Measurements from ENCODE around the gene ATRIP. TPM values are rescaled to one million over a fixed set of nuclear protein-coding genes. Genes with fewer than 3 reads are reported as not detected.

Gene ATRIP
- total RNA-seq, 5 donors from 2014 or later (not counting 1 experiment from before 2014, with no cell fraction given): 7.8 to 14.9 (median 12.8) TPM

GRCh38 chr3:48431224-48432029, 15.1 kb upstream of the ATRIP start:
- Mint-ChIP-seq H3K36me3 (peaks cover 4% of the 10 kb centered on the region), H3K27ac (no peak overlapping the region), H3K4me3 (peak overlapping the region; percentile 63 to 83 (median 75)), H3K4me1 (peaks cover 22 to 24% (median 23%) of the 10 kb centered on the region in 3 donors), H3K27me3 (no peaks in the 10 kb centered on the region), H3K9me3 (no peaks in the 10 kb centered on the region)
- Histone ChIP-seq H3K9me3 (no peaks in the 10 kb centered on the region), H3K36me3 (ENCODE audit: control insufficient read depth in 2 of 2, extremely low read depth in 1 of 2, insufficient read depth in 1 of 2, low read length in 1 of 2) (peaks cover 6 to 15% of the 10 kb centered on the region in 2 donors), H3K4me3 (ENCODE audit: control insufficient read depth in 1 of 2, extremely low read depth in 1 of 2, low read length in 1 of 2) (no peak overlapping the region), H3K27me3 (replicated peaks in 1 of 2; ENCODE audit: control insufficient read depth in 2 of 2, extremely low read depth in 1 of 2, insufficient read depth in 2 of 2, low read length in 1 of 2) (peaks cover 0 to 17% of the 10 kb centered on the region in 2 experiments), H3K27ac (ENCODE audit: low read length) (no peak overlapping the region), H3K4me1 (ENCODE audit: control insufficient read depth in 1 of 2, extremely low read depth in 1 of 2, insufficient read depth in 2 of 2, low read length in 2 of 2) (peaks cover 0 to 40% of the 10 kb centered on the region in 2 experiments)
- POLR2A ChIA-PET: no interaction called here
- no peak for DNase-seq
- 94% methylated on average over 7 of the region's 8 CpGs for WGBS (ENCODE audit: insufficient coverage)
- no peak for ATAC-seq (replicated peaks in 1 of 4)
- CTCF ChIA-PET: interaction anchor here (0.6 to 1.4 kb wide), 2 partner anchors 31 to 81 kb away, joined by 4 to 5 read pairs; no protein-coding TSS in a partner anchor

- WGBS (ENCODE audit: insufficient coverage): 89% methylated on average over 15 of the region's 16 CpGs
- Mint-ChIP-seq H3K27me3 (no peaks in the 10 kb centered on the region), H3K4me1 (peaks cover 22 to 26% (median 23%) of the 10 kb centered on the region in 3 donors), H3K4me3 (no peak overlapping the region), H3K36me3 (peaks cover 4% of the 10 kb centered on the region), H3K9me3 (no peaks in the 10 kb centered on the region), H3K27ac (no peak overlapping the region)
- Histone ChIP-seq H3K27ac (ENCODE audit: low read length) (no peak overlapping the region), H3K4me1 (ENCODE audit: control insufficient read depth in 1 of 2, extremely low read depth in 1 of 2, insufficient read depth in 2 of 2, low read length in 2 of 2) (peaks cover 0 to 42% of the 10 kb centered on the region in 2 experiments), H3K27me3 (replicated peaks in 1 of 2; ENCODE audit: control insufficient read depth in 2 of 2, extremely low read depth in 1 of 2, insufficient read depth in 2 of 2, low read length in 1 of 2) (peaks cover 0 to 15% of the 10 kb centered on the region in 2 experiments), H3K9me3 (no peaks in the 10 kb centered on the region), H3K36me3 (ENCODE audit: control insufficient read depth in 2 of 2, extremely low read depth in 1 of 2, insufficient read depth in 1 of 2, low read length in 1 of 2) (peaks cover 6 to 15% of the 10 kb centered on the region in 2 donors), H3K4me3 (ENCODE audit: control insufficient read depth in 1 of 2, extremely low read depth in 1 of 2, low read length in 1 of 2) (no peak overlapping the region)
- DNase-seq (no peak), ATAC-seq (replicated peaks in 1 of 4) (no peak)
- CTCF ChIA-PET: interaction anchor here (0.5 to 1.4 kb wide), 3 partner anchors 31 to 575 kb away, joined by 3 to 4 read pairs (median 4); no protein-coding TSS in a partner anchor
- POLR2A ChIA-PET: interaction anchor here in 1 of 2 donors (0.6 kb wide), 1 partner anchor 295 kb away, joined by 4 read pairs; no protein-coding TSS in a partner anchor
Measured at GRCh38 chr3:48432411-48433371, 13.8 kb upstream of the ATRIP start.

GRCh38 chr3:48433472-48434118, 12.9 kb upstream of the ATRIP start:
- DNase-seq: no peak
- 96% methylated on average over 9 of the region's 12 CpGs for WGBS (ENCODE audit: insufficient coverage)
- Mint-ChIP-seq H3K27me3 (no peaks in the 10 kb centered on the region), H3K9me3 (no peaks in the 10 kb centered on the region), H3K4me3 (no peak overlapping the region), H3K27ac (no peak overlapping the region), H3K4me1 (peaks cover 25 to 27% (median 26%) of the 10 kb centered on the region in 3 donors), H3K36me3 (peaks cover 4% of the 10 kb centered on the region)
- Histone ChIP-seq H3K27me3 (replicated peaks in 1 of 2; ENCODE audit: control insufficient read depth in 2 of 2, extremely low read depth in 1 of 2, insufficient read depth in 2 of 2, low read length in 1 of 2) (peaks cover 0 to 7% of the 10 kb centered on the region in 2 experiments), H3K27ac (ENCODE audit: low read length) (no peak overlapping the region), H3K4me3 (ENCODE audit: control insufficient read depth in 1 of 2, extremely low read depth in 1 of 2, low read length in 1 of 2) (no peak overlapping the region), H3K4me1 (ENCODE audit: control insufficient read depth in 1 of 2, extremely low read depth in 1 of 2, insufficient read depth in 2 of 2, low read length in 2 of 2) (peaks cover 0 to 37% of the 10 kb centered on the region in 2 experiments), H3K36me3 (ENCODE audit: control insufficient read depth in 2 of 2, extremely low read depth in 1 of 2, insufficient read depth in 1 of 2, low read length in 1 of 2) (peaks cover 6 to 15% of the 10 kb centered on the region in 2 donors), H3K9me3 (no peaks in the 10 kb centered on the region)
- no peak for ATAC-seq (replicated peaks in 1 of 4)
- ChIA-PET CTCF (interaction anchor here in 1 of 2 donors (0.7 to 1.7 kb wide), 3 partner anchors 10 to 574 kb away, joined by 3 to 8 read pairs (median 3); no protein-coding TSS in a partner anchor), POLR2A (no interaction called here)

GRCh38 chr3:48434591-48435222, 11.8 kb upstream of the ATRIP start:
- Histone ChIP-seq H3K9me3 (no peaks in the 10 kb centered on the region), H3K36me3 (ENCODE audit: control insufficient read depth in 2 of 2, extremely low read depth in 1 of 2, insufficient read depth in 1 of 2, low read length in 1 of 2) (peaks cover 6 to 15% of the 10 kb centered on the region in 2 donors), H3K27ac (ENCODE audit: low read length) (no peak overlapping the region), H3K27me3 (replicated peaks in 1 of 2; ENCODE audit: control insufficient read depth in 2 of 2, extremely low read depth in 1 of 2, insufficient read depth in 2 of 2, low read length in 1 of 2) (peaks cover 0 to 4% of the 10 kb centered on the region in 2 experiments), H3K4me3 (ENCODE audit: control insufficient read depth in 1 of 2, extremely low read depth in 1 of 2, low read length in 1 of 2) (no peak overlapping the region), H3K4me1 (ENCODE audit: control insufficient read depth in 1 of 2, extremely low read depth in 1 of 2, insufficient read depth in 2 of 2, low read length in 2 of 2) (peaks cover 3 to 38% of the 10 kb centered on the region in 2 experiments)
- DNase-seq (peak in 2 of 35 experiments; percentile 19 to 37), ATAC-seq (replicated peaks in 1 of 4) (no peak)
- no peak overlapping the region for H3K4me3 Mint-ChIP-seq
- ChIA-PET CTCF (interaction anchor here in 1 of 2 donors (0.6 to 1.9 kb wide), 4 partner anchors 9 to 197 kb away, joined by 3 to 32 read pairs (median 6); no protein-coding TSS in a partner anchor), POLR2A (no interaction called here)
- H3K36me3 Mint-ChIP-seq: peaks cover 4% of the 10 kb centered on the region
- no peak overlapping the region for H3K27ac Mint-ChIP-seq
- H3K9me3 Mint-ChIP-seq: no peaks in the 10 kb centered on the region
- 76% methylated on average over 13 of the region's 15 CpGs for WGBS (ENCODE audit: insufficient coverage)
- H3K27me3 Mint-ChIP-seq: no peaks in the 10 kb centered on the region
- H3K4me1 Mint-ChIP-seq: peaks cover 32 to 36% (median 33%) of the 10 kb centered on the region in 3 donors

- Mint-ChIP-seq H3K4me3 (no peak overlapping the region), H3K27ac (no peak overlapping the region), H3K36me3 (peaks cover 4% of the 10 kb centered on the region), H3K9me3 (no peaks in the 10 kb centered on the region), H3K27me3 (no peaks in the 10 kb centered on the region), H3K4me1 (peaks cover 34 to 41% (median 37%) of the 10 kb centered on the region in 3 donors)
- Histone ChIP-seq H3K27ac (ENCODE audit: low read length) (no peak overlapping the region), H3K36me3 (ENCODE audit: control insufficient read depth in 2 of 2, extremely low read depth in 1 of 2, insufficient read depth in 1 of 2, low read length in 1 of 2) (peaks cover 6 to 15% of the 10 kb centered on the region in 2 donors), H3K4me3 (ENCODE audit: control insufficient read depth in 1 of 2, extremely low read depth in 1 of 2, low read length in 1 of 2) (no peak overlapping the region), H3K9me3 (no peaks in the 10 kb centered on the region), H3K4me1 (ENCODE audit: control insufficient read depth in 1 of 2, extremely low read depth in 1 of 2, insufficient read depth in 2 of 2, low read length in 2 of 2) (peaks cover 4 to 37% of the 10 kb centered on the region in 2 experiments), H3K27me3 (replicated peaks in 1 of 2; ENCODE audit: control insufficient read depth in 2 of 2, extremely low read depth in 1 of 2, insufficient read depth in 2 of 2, low read length in 1 of 2) (no peaks in the 10 kb centered on the region)
- ChIA-PET CTCF (interaction anchor here (0.6 to 3.0 kb wide), 18 partner anchors 28 to 167 kb away, joined by 3 to 113 read pairs (median 7); a partner anchor contains a TSS), POLR2A (no interaction called here)
- ATAC-seq (replicated peaks in 1 of 4) (no peak), DNase-seq (no peak)
- 92% methylated on average over 2 of the region's 4 CpGs for WGBS (ENCODE audit: insufficient coverage)
Measured at GRCh38 chr3:48435223-48435595, 11.3 kb upstream of the ATRIP start.
